AG09319 (cell line): ENCODE results near the gene MB21D2.

Experiments used
- DNase-seq: peaks from one replicate; pipeline ENCODE4 v3.0.0-alpha.2; 2010; ENCODE audit warnings: low read depth; ENCODE audit errors: extremely low read depth
- TF ChIP-seq, protein P1 (sequence below): IDR thresholded peaks from 2 replicates; pipeline ENCODE4 v1.5.1; 2011; ENCODE audit warnings: low read depth, mild to moderate bottlenecking, inconsistent platforms, low read length, moderate library complexity

Gene MB21D2

DNA sequence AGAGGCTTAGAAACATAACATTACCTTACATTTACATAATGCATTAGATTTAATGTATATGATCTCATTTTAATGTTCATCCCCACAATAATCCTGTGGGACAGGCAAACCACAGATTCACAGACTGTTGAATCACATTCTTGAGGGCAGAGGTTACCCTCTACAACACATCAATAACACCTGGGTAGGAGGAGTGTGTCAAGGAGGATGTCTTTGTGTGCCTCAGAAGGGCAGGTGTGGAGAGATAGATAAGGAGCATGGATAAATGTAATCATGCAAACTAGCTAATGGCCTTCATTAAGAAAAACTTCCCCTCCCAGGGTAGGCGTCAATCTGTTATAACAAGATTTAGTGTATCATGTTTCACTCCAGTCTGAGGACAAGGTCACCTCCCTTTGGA lies 12.9 kb upstream of the MB21D2 start:
- DNase-seq = no peak
- TF ChIP-seq, protein P1, sequence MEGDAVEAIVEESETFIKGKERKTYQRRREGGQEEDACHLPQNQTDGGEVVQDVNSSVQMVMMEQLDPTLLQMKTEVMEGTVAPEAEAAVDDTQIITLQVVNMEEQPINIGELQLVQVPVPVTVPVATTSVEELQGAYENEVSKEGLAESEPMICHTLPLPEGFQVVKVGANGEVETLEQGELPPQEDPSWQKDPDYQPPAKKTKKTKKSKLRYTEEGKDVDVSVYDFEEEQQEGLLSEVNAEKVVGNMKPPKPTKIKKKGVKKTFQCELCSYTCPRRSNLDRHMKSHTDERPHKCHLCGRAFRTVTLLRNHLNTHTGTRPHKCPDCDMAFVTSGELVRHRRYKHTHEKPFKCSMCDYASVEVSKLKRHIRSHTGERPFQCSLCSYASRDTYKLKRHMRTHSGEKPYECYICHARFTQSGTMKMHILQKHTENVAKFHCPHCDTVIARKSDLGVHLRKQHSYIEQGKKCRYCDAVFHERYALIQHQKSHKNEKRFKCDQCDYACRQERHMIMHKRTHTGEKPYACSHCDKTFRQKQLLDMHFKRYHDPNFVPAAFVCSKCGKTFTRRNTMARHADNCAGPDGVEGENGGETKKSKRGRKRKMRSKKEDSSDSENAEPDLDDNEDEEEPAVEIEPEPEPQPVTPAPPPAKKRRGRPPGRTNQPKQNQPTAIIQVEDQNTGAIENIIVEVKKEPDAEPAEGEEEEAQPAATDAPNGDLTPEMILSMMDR = no peak

DNA sequence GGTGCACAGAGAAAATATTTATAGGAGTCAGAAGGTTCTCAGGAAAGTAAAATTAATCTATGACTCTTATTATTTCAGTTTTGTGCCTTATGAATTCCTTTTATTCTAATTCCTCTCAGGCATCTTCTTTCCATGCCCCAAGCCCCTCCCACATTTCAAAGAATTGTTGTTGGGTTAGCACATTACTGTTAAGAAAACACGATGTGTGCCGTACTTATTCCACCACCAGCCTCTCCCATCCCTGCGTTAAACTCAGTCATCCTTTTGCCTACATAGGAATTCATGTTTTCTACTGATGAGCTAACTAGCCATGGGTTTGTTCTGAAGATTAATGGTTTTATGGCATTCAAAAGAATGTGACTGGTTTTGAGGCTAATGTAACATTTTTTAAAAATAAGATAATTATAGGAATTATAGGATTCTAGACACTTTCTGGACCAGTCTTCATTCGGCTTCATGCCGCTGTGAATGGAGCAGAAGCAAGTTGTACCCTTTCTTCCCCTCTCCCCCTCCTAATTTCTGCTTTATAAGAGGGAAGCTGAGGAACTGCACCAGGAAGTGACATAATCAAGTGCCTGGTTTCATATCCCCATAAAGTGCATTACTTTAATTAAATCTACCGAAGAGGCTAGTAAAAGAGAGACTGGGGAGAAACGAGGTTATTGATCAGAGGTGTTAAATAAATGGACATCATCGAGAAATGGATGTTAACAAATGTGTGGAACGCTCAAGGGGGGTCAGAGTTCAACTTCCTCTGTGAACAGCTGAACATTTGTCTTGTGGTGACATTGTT lies 12.3 kb upstream of the MB21D2 start:
- TF ChIP-seq, protein P1 = no peak
- DNase-seq = no peak

DNA sequence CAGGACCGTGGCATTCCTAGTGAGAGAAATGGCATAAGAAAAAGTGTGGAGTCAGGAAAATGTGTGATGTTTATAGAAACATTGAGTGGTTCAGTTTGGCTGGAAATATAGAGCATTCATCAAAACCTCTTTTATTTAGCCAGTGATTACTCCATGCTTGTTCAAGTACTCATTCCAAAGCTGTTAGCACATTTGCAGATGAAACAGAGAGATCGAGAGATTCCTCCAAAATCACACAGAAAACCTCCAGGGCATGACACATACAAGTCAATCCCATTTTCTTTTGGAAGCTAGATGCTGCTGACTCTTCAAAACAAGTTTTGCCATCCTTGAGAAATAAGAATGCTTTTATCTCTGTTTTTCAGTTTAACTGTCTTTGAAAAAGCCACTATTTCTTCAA lies 11.5 kb upstream of the MB21D2 start:
- TF ChIP-seq, protein P1 = no peak
- no peak for DNase-seq

DNA sequence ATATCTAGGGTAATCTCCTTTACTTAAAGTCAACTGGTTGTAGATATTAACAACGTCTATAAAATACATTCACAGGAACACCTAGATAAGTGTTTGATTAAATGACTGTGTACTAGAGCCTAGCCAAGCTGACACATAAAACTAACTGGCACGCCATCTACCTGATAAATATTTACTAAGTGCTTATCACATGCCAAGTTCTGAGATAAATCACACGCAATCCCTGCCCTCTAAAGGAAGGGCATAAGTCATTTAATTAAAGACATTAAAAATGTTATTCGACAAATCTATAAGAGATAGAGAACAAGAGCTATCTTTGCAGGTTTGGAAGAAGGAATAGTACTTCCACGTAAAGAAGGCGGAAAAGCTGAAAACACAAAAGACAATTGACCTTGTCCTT lies 11.1 kb upstream of the MB21D2 start:
- DNase-seq = no peak
- TF ChIP-seq, protein P1 = no peak

DNA sequence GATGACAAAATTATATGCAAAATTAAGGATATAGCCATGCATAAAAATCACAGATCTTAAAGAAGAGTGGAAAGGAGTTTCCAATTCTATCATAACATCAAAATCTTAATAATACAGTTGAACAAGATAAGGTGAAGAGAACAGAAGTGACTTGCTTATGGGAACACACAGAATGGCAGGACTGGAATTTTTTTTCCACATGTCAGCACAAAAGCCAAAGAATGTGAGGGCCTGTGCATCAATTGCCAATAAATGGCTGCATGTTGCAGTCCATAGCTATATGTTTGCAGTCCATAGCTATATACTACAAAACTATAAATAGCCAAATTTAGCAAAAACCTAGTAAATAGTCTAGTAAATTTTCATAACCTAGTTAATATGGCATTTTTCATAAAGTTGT lies 10.4 kb upstream of the MB21D2 start:
- TF ChIP-seq, protein P1 = no peak
- no peak for DNase-seq

DNA sequence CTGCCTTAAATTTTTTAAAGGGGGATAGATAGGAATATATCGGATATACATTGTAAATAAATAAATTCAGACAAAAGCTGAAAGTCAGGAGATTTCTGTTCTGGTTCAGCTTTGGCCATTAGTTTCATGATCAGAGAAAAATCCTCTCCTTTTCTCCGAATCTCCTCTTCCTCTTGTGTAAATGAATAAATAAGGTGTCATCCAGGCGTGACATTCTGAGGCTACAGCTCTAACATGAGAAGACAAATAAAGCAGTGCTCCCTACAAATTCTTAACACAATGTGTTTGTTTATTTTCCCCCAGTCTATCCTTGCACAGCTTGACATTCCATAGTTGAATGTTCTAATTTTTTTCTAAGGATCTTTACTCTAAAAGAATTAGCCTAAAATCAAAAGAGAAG lies 9.4 kb upstream of the MB21D2 start:
- no peak for DNase-seq
- TF ChIP-seq, protein P1 = no peak

DNA sequence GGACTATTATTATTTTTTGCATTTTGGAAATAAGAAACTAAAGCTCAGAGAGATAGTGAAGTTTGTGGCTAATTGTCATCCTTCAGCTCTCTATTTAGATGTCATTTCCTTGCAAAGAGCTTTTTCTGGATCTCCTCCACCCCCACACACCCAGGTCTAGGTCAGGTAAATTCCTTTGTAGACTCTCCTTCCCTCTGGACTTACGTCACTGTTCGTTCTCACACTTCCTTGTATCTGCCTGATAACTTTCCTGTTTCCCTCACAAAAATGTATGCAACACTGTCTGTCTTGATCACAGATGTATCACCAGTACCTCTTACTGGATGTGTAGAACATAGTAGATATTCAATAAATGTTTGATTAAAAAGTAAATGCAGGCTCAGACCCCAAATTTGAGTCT lies 6.1 kb upstream of the MB21D2 start:
- no peak for DNase-seq
- TF ChIP-seq, protein P1 = no peak
